RWPE1 (cell line): Measurements from ENCODE around the gene RIPK1.

Source experiments
- CTCF ChIA-PET: fragments of 350-600 bp; sonication (Branson Sonifier 250); formaldehyde crosslinking; extraction: SDS; loops from one replicate; lab custom pipeline; 2021; lab: Yijun Ruan, JAX
- POLR2A ChIA-PET: fragments of 400-600 bp; formaldehyde crosslinking; extraction: SDS; loops from one replicate; lab custom pipeline; 2020; ENCODE audit warnings: antibody characterized with exemption; ENCODE audit not compliant: low non-redundant PET; lab: Yijun Ruan, JAX
- DNase-seq: peaks from one replicate; pipeline ENCODE4 v3.0.0; 2012; ENCODE audit warnings: low spot score
- H3K27ac ChIP-seq: fragments of 450-650 bp; 2 replicates; pipeline ENCODE4 v1.5.1; 2017
- TF ChIP-seq, protein P1 (sequence below): fragments of 450-650 bp; conservative IDR thresholded peaks from 2 replicates; pipeline ENCODE4 v1.5.1; 2017; ENCODE audit warnings: low read depth, mild to moderate bottlenecking

Gene RIPK1

DNA sequence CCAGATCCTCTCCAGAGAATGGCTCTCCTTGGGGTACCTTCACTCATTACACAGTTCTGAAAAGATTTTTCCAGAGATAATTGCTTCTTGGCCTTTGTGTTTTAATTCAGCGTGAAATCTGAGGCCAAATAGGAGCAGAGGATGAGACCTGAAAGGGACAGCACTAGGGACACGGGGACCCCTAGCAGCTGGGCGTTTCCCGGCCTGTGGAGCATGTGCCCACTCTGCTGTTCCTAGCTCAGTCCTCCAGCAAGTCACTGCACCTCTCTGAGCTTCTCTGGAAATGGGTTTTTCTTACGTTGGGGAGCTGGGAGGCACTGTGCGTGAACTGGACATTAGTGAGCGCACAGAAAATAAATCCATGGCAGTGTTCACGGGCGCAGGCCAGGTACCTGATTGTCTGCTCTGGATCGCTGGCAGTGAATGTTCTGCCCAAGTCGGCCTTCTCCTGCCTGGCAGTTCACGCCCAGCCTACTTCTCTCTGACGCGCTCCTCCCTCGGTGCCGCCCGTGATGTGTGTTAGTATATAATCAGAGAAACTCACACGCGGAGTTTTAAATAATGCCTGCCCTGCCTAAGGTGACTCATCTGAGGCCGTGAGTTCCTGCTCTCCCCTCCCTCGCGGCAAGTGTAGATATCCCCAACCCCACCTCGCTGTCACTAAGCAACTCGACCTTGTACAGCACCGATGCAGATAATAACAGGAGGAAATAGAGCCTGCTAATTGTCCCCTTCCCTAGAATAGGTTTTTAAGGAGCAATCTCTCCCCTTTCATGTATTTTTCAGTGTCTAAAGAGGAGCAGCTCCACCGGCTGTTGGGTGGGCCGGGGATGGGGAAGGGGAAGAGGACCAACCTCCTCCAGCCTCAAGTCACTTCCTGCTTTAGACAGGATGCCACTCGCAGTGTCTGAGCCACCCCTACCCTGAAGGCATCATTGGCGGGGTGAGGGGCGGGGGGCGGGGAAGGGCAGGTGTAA, 91.8 kb downstream of the RIPK1 start:
- ChIA-PET POLR2A (no interaction called here), CTCF (interaction anchor here (0.6 kb wide), 1 partner anchor 656 kb away, joined by 3 read pairs; no protein-coding TSS in a partner anchor)

DNA sequence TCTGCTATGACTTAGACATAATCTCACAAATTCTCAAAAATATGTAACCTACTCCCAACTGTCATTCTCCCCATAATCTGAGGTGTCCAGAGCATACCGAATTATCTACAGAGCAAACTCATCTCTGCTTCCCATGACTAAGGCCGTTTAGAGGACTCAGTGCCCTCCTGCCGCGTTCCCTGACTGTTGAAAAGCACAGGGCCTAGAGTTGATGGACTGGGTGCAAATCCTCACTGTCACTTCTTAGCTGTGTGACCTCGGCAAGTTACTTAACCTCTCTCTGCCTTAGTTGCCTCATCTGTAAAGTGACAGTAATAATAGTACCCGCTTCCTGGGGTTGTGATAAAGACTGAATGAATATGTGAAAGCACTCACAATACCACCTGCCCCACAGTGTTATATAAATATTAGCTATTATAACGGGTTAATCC, 93.8 kb downstream of the RIPK1 start:
- peak overlapping the region; percentile 89 for H3K27ac ChIP-seq
- POLR2A ChIA-PET, result interaction anchor here (0.6 kb wide), 2 partner anchors 47 to 84 kb away, joined by 3 read pairs; no protein-coding TSS in a partner anchor

More for the DNA sequence above, 91.8 kb downstream of the RIPK1 start:
- TF ChIP-seq, protein P1, sequence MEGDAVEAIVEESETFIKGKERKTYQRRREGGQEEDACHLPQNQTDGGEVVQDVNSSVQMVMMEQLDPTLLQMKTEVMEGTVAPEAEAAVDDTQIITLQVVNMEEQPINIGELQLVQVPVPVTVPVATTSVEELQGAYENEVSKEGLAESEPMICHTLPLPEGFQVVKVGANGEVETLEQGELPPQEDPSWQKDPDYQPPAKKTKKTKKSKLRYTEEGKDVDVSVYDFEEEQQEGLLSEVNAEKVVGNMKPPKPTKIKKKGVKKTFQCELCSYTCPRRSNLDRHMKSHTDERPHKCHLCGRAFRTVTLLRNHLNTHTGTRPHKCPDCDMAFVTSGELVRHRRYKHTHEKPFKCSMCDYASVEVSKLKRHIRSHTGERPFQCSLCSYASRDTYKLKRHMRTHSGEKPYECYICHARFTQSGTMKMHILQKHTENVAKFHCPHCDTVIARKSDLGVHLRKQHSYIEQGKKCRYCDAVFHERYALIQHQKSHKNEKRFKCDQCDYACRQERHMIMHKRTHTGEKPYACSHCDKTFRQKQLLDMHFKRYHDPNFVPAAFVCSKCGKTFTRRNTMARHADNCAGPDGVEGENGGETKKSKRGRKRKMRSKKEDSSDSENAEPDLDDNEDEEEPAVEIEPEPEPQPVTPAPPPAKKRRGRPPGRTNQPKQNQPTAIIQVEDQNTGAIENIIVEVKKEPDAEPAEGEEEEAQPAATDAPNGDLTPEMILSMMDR, result no peak
- peak; percentile 73 for DNase-seq
- H3K27ac ChIP-seq, result peak overlapping the region; percentile 65

DNA sequence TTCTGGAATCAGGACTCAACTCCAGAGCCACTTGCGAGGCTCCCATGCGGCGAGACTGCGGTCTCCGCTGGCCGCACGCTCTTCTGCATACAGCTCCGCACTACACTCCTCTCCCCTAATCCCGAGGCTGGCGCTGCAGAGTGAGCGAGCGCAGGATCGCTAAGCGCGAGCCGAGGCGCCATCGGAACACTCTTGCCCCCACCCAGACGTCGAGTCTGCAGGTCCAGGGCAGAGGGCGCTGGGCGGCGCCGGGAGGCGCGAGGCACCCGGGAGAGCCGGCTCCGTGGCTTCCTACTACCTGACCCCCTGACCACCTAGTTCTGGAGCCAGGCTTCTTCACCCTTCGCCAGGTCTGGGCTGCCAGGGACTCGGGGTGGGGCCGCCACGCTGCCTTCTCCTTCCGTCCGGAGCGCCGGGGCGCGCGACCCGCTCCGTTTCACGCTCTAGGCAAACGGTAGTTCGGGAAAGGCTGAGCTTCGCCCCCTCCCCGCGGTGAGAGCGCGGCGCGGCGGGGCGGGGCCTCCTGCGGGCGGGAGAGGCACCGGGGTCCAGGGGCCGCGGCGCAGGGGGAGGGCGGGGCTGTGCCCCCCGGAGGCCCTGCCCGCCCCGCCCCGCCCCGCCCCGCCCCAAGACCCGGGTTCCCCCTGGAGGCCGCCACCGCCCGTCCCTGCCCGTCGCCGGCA, 94.4 kb downstream of the RIPK1 start:
- CTCF ChIA-PET, result interaction anchor here (0.6 to 1.5 kb wide), 6 partner anchors 47 to 265 kb away, joined by 3 to 6 read pairs (median 5); no protein-coding TSS in a partner anchor
- POLR2A ChIA-PET, result interaction anchor here (0.6 kb wide), 2 partner anchors 47 to 83 kb away, joined by 3 read pairs; no protein-coding TSS in a partner anchor
- H3K27ac ChIP-seq, result peak overlapping the region; percentile 89
- DNase-seq, result peak; percentile 48
- TF ChIP-seq, protein P1, result no peak

More for the DNA sequence above, 93.8 kb downstream of the RIPK1 start:
- CTCF ChIA-PET, result interaction anchor here (0.6 to 1.5 kb wide), 6 partner anchors 47 to 265 kb away, joined by 3 to 6 read pairs (median 4); no protein-coding TSS in a partner anchor
- DNase-seq, result no peak
- TF ChIP-seq, protein P1, result no peak

DNA sequence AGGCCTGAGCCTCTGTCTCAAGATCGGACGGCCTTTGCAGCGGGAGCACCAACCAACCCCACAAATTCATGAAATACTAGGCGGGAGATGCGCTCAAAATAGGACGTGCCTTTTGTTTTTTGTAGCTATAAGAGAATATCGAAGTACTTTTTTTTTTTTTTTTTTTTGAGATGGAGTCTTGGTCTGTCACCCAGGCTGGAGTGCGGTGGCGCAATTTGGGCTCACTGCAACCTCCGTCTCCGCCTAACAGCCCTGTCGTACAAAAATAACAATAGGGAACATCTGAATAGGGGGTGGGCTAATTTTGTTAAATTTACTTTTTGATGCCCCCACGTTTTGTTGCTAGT, 94.9 kb downstream of the RIPK1 start:
- CTCF ChIA-PET, result interaction anchor here (0.5 to 1.5 kb wide), 4 partner anchors 39 to 161 kb away, joined by 3 to 6 read pairs (median 4); no protein-coding TSS in a partner anchor
- DNase-seq, result no peak
- TF ChIP-seq, protein P1, result no peak
- H3K27ac ChIP-seq, result peak overlapping the region; percentile 89
- POLR2A ChIA-PET, result no interaction called here

DNA sequence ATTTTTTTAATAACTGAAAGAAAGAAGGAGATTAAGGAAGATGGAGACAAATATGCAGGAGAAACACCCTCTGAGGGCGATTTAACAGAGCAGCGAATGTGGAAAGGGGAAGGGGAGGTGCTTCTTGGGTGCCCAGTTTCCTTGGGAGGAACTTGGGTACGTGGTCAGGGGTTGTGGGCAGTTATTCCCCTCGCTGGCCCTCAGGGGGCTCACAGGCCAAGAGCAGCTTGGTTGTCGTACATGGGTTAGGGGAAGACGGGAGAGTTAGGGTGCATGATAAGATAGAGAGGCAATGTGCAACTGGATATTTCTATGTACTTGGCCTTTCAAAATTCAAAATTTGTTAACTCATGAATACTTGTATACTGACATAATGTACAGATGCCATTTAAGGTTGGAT, 96.1 kb downstream of the RIPK1 start:
- no peak overlapping the region for H3K27ac ChIP-seq
- TF ChIP-seq, protein P1, result no peak
- CTCF ChIA-PET, result no interaction called here
- POLR2A ChIA-PET, result no interaction called here
- DNase-seq, result no peak
